MCF 10A (cell line): Measurements from ENCODE around the gene GTPBP6. TPM values are rescaled to one million over a fixed set of nuclear protein-coding genes. Genes with fewer than 3 reads are reported as not detected.

Source experiments
- BruUV-seq: library from RNA; stranded (reverse); fragments of 400-500 nt; replicated peaks from 2 replicates; lab custom pipeline; 2021; lab: Mats Ljungman, UMichigan
- CTCF ChIA-PET: fragments of 300-600 bp; sonication (Branson Sonifier 250); formaldehyde crosslinking; extraction: SDS; loops from one replicate; lab custom pipeline; 2021; ENCODE audit warnings: antibody characterized with exemption, inconsistent platforms; lab: Yijun Ruan, JAX
- POLR2A ChIA-PET: fragments of 300-600, 350-650 bp; sonication (Branson Sonifier 250); formaldehyde crosslinking; extraction: SDS; loops from one replicate; lab custom pipeline; 2020; ENCODE audit warnings: antibody characterized with exemption, inconsistent platforms; lab: Yijun Ruan, JAX
- DNase-seq: peaks from one replicate; pipeline ENCODE4 v3.0.0-alpha.2; 2018; ENCODE audit not compliant: unreplicated experiment
- H3K27ac Mint-ChIP-seq: one replicate; pipeline ENCODE4 v1.8.0; 2022; ENCODE audit warnings: mild to moderate bottlenecking, low read depth, mixed read lengths; ENCODE audit not compliant: unreplicated experiment
- H3K27me3 Mint-ChIP-seq: one replicate; pipeline ENCODE4 v1.8.0; 2022; ENCODE audit warnings: mixed read lengths; ENCODE audit not compliant: insufficient read depth, unreplicated experiment
- H3K36me3 Mint-ChIP-seq: one replicate; pipeline ENCODE4 v1.8.0; 2022; ENCODE audit warnings: mild to moderate bottlenecking, moderate library complexity, mixed read lengths; ENCODE audit not compliant: insufficient read depth, unreplicated experiment
- H3K4me1 Mint-ChIP-seq: one replicate; pipeline ENCODE4 v1.8.0; 2022; ENCODE audit warnings: mixed read lengths; ENCODE audit not compliant: insufficient read depth, unreplicated experiment
- H3K4me3 Mint-ChIP-seq: one replicate; pipeline ENCODE4 v1.8.0; 2022; ENCODE audit warnings: mild to moderate bottlenecking, moderate library complexity, mixed read lengths; ENCODE audit not compliant: unreplicated experiment
- H3K9me3 Mint-ChIP-seq: one replicate; pipeline ENCODE4 v1.8.0; 2022; ENCODE audit warnings: mixed read lengths; ENCODE audit not compliant: unreplicated experiment
- intact Hi-C: fragments of 100-400 bp; cut with micrococcal nuclease; formaldehyde crosslinking; loops from 2 replicates; pipeline ENCODE4 v1.14.1; 2022
- total RNA-seq: library from RNA; stranded (reverse); gene quantifications from 2 replicates; pipeline ENCODE4 v1.2.3, GENCODE V29; 2022
- TF ChIP-seq, protein P1 (sequence below): fragments of 200-600 bp; IDR thresholded peaks from one replicate; pipeline ENCODE4 v1.8.0; 2022; ENCODE audit warnings: antibody characterized with exemption, mild to moderate bottlenecking; ENCODE audit not compliant: unreplicated experiment

GTPBP6 gene
- total RNA-seq, 1 experiment from 2014 or later = 73.4 TPM

DNA sequence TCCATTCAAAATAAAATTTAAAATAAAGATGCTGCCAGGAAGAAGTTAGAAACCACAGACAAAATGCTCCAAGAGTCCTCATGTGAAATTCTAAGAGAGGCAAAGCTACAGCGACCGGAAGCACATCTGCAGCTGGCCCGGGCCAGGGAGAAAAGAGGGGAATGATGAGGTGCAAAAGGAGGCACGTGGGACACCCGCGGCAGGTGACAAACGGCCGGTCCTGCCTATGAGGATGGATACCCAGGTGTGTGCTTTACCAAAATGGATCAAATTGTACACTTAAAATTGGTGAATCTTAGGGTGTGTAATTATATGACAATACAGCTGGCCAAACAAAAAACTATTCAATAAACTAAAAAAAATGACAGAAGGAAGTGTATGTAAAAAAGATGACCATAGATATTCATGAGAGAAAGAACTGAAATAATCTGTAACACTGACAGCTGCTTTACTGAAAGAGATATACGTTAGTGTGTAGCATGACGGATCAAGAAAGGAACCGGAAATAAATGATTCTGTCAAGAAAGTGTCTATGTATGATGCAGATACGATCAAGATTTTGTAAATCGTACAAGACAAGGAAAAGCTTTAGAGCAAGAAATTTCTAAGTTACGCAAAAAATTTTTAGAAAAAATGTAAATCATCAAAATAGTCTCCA, 38.6 kb upstream of the GTPBP6 start:
- H3K27ac Mint-ChIP-seq = no peak overlapping the region
- TF ChIP-seq, protein P1, sequence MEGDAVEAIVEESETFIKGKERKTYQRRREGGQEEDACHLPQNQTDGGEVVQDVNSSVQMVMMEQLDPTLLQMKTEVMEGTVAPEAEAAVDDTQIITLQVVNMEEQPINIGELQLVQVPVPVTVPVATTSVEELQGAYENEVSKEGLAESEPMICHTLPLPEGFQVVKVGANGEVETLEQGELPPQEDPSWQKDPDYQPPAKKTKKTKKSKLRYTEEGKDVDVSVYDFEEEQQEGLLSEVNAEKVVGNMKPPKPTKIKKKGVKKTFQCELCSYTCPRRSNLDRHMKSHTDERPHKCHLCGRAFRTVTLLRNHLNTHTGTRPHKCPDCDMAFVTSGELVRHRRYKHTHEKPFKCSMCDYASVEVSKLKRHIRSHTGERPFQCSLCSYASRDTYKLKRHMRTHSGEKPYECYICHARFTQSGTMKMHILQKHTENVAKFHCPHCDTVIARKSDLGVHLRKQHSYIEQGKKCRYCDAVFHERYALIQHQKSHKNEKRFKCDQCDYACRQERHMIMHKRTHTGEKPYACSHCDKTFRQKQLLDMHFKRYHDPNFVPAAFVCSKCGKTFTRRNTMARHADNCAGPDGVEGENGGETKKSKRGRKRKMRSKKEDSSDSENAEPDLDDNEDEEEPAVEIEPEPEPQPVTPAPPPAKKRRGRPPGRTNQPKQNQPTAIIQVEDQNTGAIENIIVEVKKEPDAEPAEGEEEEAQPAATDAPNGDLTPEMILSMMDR = no peak
- no peak for DNase-seq
- H3K9me3 Mint-ChIP-seq = no peaks in the 10 kb centered on the region
- H3K27me3 Mint-ChIP-seq = no peaks in the 10 kb centered on the region
- intact Hi-C loops = no loop called here
- BruUV-seq = no TSS peak
- peaks cover 14% of the 10 kb centered on the region for H3K36me3 Mint-ChIP-seq
- CTCF ChIA-PET = no interaction called here
- H3K4me1 Mint-ChIP-seq = no peaks in the 10 kb centered on the region
- POLR2A ChIA-PET = no interaction called here
- H3K4me3 Mint-ChIP-seq = no peak overlapping the region

DNA sequence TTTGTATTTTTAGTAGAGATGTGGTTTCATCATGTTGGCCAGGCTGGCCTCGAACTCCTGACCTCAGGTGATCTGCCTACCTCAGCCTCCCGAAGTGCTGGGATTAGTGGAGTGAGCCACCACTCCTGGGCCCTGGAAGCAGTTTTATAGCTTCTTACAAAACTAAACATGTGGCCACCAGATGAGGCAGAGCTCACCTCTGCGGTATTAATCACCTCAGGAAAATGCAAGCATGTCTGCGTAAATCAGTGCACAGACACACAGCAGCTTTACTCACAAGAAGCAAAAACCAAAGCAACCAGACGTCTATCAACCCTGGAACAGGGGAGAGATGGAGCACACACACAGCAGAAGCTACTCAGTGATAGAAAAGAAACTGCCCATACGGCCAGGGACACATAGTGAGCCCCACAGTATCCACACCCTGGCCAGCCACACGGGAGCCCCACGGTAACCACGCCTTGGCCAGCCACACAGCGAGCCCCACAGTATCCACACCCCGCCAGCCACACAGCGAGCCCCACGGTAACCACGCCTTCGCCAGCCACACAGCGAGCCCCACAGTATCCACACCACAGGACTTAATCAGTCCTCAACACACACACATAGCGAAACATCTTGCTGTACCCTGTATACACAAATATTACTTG, 37.9 kb upstream of the GTPBP6 start:
- BruUV-seq = no TSS peak
- H3K27ac Mint-ChIP-seq = no peak overlapping the region
- no peaks in the 10 kb centered on the region for H3K4me1 Mint-ChIP-seq
- intact Hi-C loops = no loop called here
- DNase-seq = no peak
- no peaks in the 10 kb centered on the region for H3K27me3 Mint-ChIP-seq
- no peaks in the 10 kb centered on the region for H3K9me3 Mint-ChIP-seq
- TF ChIP-seq, protein P1 = no peak
- H3K36me3 Mint-ChIP-seq = peaks cover 12% of the 10 kb centered on the region
- ChIA-PET CTCF (no interaction called here), POLR2A (no interaction called here)
- H3K4me3 Mint-ChIP-seq = no peak overlapping the region

DNA sequence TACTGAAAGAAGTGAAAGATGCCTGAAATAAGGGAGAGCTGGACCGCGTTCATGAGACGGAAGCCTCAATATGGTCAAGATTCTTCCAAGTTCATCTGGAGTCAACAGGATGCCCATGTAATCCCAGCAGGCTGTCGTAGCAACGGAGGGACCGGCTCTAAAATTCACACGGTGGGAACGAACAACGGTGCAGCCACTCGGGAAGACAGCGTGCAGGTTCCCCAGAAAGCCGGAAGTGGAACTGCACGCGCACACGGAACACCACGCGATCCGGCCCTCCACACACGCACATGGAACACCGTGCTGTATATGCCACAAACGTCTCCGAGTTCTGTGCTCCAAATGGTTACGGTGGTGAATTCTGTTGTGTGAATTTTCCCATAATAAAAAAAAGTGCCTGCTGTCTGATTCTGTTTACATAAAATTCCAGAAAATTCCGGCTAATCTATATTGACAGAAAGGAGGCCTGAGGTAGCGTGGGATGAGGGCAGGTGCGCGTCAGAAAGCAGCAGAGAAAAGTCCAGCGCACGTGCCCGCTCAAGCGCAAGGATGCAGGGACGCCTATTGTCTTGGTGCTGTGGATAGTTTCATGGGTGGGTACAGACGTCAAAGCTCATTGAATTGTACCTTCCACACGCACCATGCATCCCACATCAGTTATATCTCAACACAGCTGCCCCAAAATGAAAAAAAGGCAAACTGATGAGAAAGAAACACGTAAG, 36.9 kb upstream of the GTPBP6 start:
- CTCF ChIA-PET = no interaction called here
- Mint-ChIP-seq H3K27ac (no peak overlapping the region), H3K4me3 (no peak overlapping the region)

More for the DNA sequence above, 36.9 kb upstream of the GTPBP6 start:
- POLR2A ChIA-PET = no interaction called here
- Mint-ChIP-seq H3K27me3 (no peaks in the 10 kb centered on the region), H3K36me3 (peaks cover 9% of the 10 kb centered on the region), H3K4me1 (no peaks in the 10 kb centered on the region), H3K9me3 (no peaks in the 10 kb centered on the region)
- TF ChIP-seq, protein P1 = no peak
- intact Hi-C loops = no loop called here
- BruUV-seq = no TSS peak
- DNase-seq = no peak
